Activated naive CD4-positive, alpha-beta T cell treated with anti-CD3 and anti-CD28 coated beads, Interleukin-2, amount 50 U/mL, for 16 hours (primary cell): Measurements from ENCODE around the gene RCC2.
"Not testable (repeated sequence)": the region's sequence is repeated elsewhere in the genome, so short reads cannot be mapped to it uniquely, and the experiment has no call there.

Experiments
- DNase-seq: peaks from one replicate; pipeline ENCODE4 v3.0.0-alpha.2; 2020

RCC2 gene

DNA sequence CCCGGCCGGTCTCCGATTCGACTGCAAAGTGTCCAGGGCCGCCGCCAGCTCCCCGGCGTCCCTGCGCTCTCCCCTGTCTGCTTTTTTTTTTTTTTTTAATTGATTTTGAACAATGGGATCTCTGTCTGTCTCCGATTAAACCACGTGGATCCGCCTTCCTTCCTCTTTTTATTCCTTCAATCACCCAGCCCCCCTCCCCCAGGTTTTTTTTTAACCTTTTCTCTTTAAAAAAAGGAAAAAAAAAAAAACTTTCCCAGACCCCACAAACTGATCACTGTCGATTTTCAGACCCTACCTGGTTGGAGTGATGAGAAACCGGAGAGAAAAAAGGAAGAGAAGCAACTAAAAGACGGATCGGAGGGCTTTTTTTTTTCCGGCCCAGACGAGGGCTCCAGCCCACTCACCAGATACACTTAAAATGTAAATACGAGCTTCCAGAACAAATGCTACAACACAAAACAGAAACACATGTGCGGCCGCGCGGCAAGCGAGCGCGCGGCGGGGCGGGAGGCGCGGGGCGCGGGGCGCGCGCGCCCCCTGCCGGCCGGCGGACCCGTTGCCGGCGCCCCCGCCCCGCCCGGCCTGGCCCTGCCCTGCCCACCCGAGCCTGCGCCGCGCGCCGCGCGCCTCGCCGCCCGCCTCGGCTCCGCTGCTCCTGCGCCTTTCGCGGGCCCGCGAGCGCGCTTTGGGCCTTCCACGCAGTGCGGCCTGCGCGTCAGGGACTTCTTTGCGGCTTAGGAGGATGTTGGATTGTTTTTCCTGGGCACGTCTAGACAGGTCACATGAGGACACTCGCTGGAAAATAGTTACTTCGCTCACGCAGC, at the start of gene RCC2:
RCC2 (minus strand) TSS at position 428 of the 824 bp plus-strand sequence. CDS start 1,163 bp downstream, outside the sequence.
- peak; percentile 78 for DNase-seq

- no peak for DNase-seq
These were observed 46.8 kb upstream of the RCC2 start for GRCh38 chr1:17486242-17486641.

- no peak for DNase-seq
These were observed 45.8 kb upstream of the RCC2 start for GRCh38 chr1:17485281-17485680.

DNA sequence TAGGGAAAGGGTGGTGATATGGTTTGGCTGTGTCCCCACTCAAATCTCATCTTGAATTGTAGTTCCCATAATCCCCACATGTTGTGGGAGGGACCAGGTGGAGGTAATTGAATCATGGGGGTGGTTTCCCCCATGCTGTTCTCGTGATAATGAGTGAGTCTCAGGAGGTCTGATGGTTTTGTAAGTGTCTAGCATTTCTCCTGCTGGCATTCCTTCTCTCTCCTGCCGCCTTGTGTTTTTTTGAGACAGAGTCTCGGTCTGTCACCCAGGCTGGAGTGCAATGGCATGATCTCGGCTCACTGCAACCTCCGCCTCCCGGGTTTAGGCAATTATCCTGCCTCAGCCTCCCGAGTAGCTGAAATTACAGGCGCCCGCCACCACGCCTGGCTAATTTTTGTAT, 42.5 kb upstream of the RCC2 start:
- not testable (repeated sequence) for DNase-seq

DNA sequence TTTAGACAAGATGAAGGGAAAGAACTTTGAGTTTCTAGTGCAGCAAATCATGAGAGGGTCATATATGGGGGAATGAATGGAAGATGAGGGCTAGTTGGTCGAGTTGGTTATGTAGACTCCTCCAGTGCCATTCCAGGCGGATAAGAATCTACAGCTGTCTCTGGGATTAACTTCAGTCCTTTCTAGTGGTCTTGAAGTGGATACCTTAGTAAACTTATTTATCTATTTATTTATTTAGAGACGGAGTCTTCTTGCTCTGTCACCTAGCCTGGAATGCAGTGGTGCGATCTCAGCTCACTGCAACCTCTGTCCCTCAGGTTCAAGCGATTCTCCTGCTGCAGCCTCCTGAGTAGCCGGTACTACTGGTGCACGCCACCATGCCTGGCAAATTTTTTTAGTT, 41.4 kb upstream of the RCC2 start:
- DNase-seq, result no peak

DNA sequence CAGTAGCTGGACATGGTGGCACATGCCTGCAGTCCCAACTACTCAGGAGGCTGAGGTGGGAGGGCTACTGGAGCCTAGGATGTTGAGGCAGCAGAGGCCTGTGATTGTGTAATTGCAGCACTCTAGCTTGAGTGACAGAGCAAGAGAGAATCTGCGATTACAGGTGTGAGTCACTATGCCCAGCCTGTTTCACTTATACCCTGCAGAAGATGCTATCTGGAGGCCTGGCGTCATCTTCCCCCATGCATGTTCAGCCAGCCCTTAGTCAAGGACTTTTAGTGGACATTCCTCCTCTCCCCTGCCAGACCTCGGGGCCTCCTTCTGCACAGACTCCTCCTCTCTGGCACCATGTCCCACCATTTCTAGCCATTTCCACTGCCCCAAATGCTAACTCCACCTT, 36.3 kb upstream of the RCC2 start:
- no peak for DNase-seq

GRCh38 chr1:17474836-17475555, 35.5 kb upstream of the RCC2 start:
- DNase-seq, result not testable (repeated sequence)

DNA sequence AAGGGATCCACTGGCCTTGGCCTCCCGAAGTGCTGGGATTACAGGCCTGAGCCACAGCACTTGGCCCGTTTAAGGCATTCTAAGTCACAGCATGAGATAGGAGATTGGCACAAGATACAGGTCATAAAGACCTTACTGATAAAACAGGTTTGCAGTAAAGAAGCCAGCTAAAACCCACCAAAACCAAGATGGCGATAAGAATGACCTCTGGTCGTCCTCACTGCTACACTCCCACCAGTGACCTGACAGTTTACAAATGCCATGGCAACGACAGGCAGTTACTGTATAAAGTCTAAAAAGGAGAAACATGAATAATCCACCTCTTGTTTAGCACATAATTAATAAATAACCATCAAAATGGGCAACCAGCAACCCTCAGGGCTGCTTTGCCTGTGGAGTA, 33.3 kb upstream of the RCC2 start:
- no peak for DNase-seq

DNA sequence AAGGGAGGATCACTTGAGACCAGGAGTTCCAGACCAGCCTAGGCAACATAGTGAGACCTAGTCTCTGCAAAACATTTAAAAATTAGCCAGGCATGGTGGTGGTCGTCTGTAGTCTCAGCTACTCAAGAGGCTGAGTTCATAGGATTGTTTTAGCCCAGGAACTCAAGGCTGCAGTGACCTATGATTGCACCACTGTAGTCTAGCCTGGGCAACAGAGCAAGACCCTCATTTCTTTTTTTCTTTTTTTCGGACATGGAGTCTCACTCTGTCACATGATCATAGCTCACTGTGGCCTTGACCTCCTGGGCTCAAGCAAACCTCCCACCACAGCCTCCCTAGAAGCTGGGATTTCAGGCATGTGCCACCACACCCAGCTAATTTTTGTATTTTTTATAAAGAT, 31.9 kb upstream of the RCC2 start:
- DNase-seq, result no peak

- DNase-seq, result no peak
These were observed 30.7 kb upstream of the RCC2 start for GRCh38 chr1:17470021-17470799.

DNA sequence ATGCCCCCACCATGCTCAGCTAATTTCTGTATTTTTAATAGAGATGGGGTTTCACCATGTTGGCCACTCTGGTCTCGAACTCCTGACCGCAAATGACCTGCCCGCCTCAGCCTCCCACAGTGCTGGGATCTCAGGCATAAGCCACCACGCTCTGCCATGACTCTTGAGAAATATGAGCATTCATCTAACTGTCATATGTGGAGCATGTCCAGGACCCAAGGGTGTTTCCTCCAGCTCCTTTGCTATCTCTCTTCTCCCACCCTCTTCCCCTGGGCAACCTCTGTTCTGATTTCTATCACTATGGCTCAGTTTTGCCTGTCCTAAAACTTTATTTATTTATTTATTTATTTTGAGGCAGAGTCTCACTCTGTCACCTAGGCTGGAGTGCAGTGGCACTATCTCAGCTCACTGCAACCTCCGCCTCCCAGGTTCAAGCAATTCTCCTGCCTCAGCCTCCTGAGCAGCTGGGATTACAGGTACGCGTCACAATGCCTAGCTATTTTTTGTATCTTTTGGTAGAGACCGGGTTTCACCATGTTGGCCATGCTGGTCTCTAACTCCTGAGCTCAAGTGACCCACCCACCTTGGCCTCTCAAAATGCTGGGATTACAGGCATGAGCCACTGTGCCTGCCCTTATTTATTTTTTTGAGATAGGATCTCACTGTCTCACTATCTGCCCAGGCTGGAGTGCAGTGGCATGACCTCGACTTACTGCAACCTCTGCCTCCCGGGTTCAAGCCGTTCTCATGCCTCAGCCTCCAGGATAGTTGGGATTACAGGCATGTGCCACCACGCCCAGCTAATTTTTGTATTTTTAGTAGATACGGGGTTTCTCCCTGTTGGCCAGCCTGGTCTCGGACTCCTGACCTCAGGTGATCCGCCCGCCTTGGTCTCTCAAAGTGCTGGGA, 29.1 kb upstream of the RCC2 start:
- DNase-seq, result not testable (repeated sequence)

DNA sequence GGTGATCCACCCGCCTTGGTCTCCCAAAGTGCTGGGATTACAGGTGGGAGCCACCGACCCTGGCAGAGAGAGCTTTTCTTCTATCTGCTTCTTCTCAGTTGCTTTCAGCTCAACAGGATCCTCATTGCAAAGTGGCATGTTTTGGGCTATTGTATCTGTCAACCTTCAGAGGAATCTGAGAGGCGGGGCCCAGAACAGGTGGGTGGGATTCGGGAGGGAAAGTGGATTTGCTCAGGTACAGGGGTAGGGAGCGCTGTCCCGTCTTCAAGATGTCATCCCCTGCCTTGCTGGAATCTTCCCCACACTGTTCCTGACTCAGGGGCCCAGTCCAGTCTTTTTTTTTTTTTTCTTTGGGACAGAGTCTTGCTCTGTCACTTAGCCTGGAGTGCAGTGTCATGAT, 26.9 kb upstream of the RCC2 start:
- DNase-seq, result no peak

DNA sequence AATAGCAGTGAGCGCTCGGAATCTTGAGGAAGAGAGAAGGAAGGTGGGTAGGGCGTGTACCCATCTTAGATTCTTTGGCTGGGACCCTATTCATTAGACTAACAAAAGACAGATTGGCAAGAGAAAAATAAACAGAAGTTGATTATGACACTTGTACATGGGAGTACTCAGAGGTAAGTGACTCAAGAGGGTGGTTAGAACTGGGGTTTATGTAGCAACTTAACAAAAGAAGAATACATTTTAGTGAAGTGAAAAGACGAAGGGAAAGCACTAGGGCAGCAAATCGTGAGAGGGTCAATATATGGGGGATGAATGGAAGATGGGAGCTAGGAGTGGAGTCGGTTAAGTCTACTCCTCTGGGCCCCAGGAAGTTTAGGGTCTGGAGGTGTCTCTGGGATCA, 25.8 kb upstream of the RCC2 start:
- DNase-seq, result no peak

DNA sequence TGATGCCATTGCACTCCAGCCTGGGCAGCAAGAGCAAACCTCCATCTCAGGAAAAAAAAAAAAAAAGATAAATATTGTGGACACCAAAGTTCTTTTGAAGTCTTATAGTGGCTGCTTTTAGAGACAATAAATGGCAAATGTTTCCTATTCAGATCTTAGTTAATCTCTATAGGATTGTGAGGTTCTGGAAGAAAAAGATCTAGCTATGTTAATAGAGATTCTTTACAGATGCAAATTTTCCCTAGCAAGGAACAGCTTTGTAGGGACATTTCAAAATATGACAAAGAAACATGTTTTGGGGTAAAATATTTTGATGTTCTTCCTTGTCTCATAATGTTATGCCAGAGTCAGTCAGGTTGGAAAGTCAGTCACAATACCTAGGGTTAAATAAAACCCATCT, 24.5 kb upstream of the RCC2 start:
- DNase-seq, result no peak

DNA sequence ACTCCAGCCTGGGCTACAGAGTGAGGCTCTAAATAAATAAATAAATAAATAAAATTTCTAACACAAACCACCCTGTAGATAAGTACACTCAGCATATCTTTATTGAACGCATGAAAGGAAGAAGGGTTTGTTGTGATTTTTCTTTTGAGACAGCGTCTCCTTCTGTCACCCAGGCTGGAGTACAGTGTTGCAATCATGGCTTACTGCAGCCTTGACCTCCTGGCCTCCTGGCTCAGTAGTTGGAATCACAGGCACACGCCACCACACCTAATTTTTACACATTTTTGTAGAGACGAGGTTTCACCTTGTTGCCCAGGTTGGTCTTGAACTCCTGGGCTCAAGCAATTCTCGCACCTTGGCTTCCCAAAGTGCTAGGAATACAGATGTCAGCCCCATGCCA, 23.2 kb upstream of the RCC2 start:
- DNase-seq, result no peak

DNA sequence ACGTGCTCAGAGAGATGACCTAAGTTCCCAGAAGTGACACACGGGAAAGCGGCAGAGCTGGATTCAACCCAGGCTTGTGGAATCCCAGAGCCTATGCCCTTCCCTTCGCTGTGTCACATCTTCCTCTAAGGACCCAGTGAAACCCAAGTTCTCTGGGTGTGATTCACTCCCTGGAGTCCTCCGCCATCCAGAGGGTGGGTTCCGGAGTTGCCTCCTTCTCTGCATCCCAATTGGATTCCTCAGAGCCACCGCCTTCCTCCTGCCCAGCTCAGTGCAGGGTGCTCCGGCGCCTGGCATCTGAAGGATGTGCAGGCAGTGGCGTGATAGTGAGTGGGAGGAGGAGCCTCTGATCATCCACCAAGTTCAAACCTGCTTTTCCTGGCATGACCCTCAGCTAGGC, 20.7 kb upstream of the RCC2 start:
- DNase-seq, result no peak

GRCh38 chr1:17458794-17459193, 19.3 kb upstream of the RCC2 start:
- no peak for DNase-seq

GRCh38 chr1:17452686-17453085, 13.2 kb upstream of the RCC2 start:
- no peak for DNase-seq

DNA sequence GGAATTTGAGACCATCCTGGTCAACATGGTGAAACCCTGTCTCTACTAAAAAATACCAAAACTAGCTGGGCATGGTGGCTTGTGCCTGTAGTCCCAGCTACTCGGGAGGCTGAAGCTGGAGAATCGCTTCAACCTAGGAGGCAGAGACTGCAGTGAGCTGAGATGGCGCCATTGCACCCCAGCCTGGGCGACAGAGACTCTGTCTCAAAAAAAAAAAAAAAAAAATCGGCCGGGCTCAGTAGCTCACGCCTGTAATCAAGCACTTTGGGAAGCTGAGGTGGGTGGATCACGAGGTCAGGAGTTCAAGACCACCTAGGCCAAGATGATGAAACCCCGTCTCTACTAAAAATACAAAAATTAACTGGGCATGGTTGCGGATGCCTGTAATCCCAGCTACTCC, 12.7 kb upstream of the RCC2 start:
- not testable (repeated sequence) for DNase-seq

DNA sequence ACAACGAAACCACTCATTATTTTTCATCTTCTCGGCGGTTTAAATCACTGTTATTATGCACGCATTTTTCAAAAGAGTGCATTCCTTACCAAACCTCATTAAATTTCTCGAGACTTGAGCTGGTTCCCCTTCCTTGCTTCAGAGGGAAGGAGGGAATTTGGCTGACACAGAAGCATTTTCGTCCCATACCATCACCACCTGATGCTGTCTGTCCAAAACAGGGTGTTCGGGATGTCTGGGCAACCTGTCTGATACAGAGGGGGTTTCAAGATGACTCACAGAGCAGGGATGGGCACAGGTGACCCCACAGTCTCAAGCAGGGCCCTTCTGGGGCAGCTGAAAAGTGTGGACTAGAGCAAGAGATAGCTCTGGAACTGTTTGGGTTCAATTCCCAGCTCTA, 12.3 kb upstream of the RCC2 start:
- DNase-seq, result no peak

- no peak for DNase-seq
These were observed 8.1 kb upstream of the RCC2 start for GRCh38 chr1:17447501-17447992.

GRCh38 chr1:17442841-17443240, 3.4 kb upstream of the RCC2 start:
- DNase-seq, result no peak
